Neural crest cell (in vitro differentiated cells): ENCODE measurements around the gene INSYN1. TPM values are rescaled to one million over a fixed set of nuclear protein-coding genes. Genes with fewer than 3 reads are reported as not detected.

ENCODE experiments used
- DNase-seq: peaks from one replicate; pipeline ENCODE4 v3.0.0; 2021; ENCODE audit warnings: low read depth, mixed read lengths, low spot score
- H3K27ac Mint-ChIP-seq: one replicate; pipeline ENCODE4 v1.8.0; 2021; ENCODE audit warnings: mild to moderate bottlenecking, mixed read lengths; ENCODE audit not compliant: unreplicated experiment
- H3K27me3 Mint-ChIP-seq: 2 replicates; pipeline ENCODE4 v1.8.0; 2021; ENCODE audit warnings: low read depth, mild to moderate bottlenecking, mixed read lengths
- H3K36me3 Mint-ChIP-seq: 2 replicates; pipeline ENCODE4 v1.8.0; 2021; ENCODE audit warnings: low read depth, mild to moderate bottlenecking, mixed read lengths
- H3K4me1 Mint-ChIP-seq: 2 replicates; pipeline ENCODE4 v1.8.0; 2021; ENCODE audit warnings: mixed read lengths
- H3K4me3 Mint-ChIP-seq: one replicate; pipeline ENCODE4 v1.8.0; 2021; ENCODE audit warnings: mild to moderate bottlenecking, mixed read lengths
- H3K9me3 Mint-ChIP-seq: 2 replicates; pipeline ENCODE4 v1.8.0; 2021; ENCODE audit warnings: mixed read lengths
- total RNA-seq: library from RNA; stranded (reverse); gene quantifications from 2 replicates; pipeline ENCODE4 v1.2.1, GENCODE V29; 2021
- TF ChIP-seq, protein P1 (sequence below): fragments of 200-600 bp; sonication (generic); conservative IDR thresholded peaks from 2 replicates; pipeline ENCODE4 v1.5.0; 2021; ENCODE audit warnings: antibody characterized with exemption, mild to moderate bottlenecking

INSYN1 gene
- total RNA-seq, 1 donor from 2014 or later = 9.5 TPM

DNA sequence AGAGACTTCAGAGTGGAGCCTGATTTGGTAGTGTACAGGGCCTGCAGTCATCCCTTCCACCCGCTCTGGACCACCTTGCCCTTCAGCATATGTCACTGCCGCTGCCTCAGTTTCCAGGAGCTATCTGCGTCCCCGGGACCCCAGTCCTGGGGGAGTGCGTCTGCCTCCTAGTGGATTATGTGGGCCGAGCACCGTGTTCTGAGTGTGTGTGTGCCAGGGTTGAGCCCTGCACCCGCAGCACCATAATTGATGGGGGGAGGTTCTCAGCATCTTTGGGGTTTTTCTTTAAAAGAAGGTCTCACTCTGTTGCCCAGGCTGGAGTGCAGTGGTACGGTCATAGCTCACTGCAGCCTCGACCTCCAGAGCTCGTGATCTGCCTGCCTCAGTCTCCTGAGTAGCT, 35.3 kb downstream of the INSYN1 start:
- Mint-ChIP-seq H3K4me3 (no peak overlapping the region), H3K27me3 (no peaks in the 10 kb centered on the region), H3K4me1 (peaks cover 6% of the 10 kb centered on the region), H3K36me3 (peaks cover 6% of the 10 kb centered on the region), H3K9me3 (no peaks in the 10 kb centered on the region), H3K27ac (no peak overlapping the region)
- no peak for DNase-seq
- TF ChIP-seq, protein P1, sequence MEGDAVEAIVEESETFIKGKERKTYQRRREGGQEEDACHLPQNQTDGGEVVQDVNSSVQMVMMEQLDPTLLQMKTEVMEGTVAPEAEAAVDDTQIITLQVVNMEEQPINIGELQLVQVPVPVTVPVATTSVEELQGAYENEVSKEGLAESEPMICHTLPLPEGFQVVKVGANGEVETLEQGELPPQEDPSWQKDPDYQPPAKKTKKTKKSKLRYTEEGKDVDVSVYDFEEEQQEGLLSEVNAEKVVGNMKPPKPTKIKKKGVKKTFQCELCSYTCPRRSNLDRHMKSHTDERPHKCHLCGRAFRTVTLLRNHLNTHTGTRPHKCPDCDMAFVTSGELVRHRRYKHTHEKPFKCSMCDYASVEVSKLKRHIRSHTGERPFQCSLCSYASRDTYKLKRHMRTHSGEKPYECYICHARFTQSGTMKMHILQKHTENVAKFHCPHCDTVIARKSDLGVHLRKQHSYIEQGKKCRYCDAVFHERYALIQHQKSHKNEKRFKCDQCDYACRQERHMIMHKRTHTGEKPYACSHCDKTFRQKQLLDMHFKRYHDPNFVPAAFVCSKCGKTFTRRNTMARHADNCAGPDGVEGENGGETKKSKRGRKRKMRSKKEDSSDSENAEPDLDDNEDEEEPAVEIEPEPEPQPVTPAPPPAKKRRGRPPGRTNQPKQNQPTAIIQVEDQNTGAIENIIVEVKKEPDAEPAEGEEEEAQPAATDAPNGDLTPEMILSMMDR = peak; percentile 35

DNA sequence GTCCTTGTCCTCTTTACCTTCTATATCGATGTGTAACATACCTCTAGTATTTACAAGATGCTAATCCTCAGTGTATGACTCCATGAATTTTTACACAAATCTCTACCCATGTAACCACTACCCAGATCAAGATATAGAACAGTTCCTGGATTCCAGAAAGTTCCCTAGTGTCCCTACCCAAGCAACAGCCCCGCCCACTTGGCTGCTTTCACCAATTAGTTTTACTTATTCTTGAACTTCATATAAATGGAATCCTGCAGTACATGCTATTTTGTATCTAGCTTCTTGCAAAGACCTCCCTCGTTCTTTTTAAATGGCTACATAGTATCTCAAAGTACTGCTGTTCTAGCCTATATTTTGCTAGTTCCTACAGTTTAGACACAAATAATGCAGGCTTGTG, 35.9 kb downstream of the INSYN1 start:
- Mint-ChIP-seq H3K27ac (no peak overlapping the region), H3K27me3 (no peaks in the 10 kb centered on the region), H3K36me3 (peaks cover 6% of the 10 kb centered on the region), H3K9me3 (no peaks in the 10 kb centered on the region), H3K4me3 (no peak overlapping the region), H3K4me1 (peaks cover 4% of the 10 kb centered on the region)
- DNase-seq = no peak
- TF ChIP-seq, protein P1 = no peak

DNA sequence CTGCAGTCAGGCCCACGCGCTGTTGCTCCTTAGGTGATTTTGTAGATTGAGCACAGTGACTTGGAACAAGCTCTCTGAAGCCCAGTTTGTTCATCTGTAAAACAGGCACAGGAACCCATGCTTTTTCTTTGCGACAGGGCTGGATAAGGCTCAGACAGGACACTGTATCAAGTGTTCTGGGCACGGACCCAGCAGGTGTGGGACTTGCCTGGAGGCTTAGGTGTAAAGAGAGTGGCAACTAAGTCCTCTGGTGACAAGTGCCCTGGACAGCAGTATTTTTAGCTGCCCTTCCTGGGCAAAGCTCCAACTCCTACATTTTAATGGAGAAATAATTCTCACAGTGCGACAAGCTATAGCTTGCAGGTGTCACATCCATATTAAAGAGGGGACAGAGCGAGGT, 36.7 kb downstream of the INSYN1 start:
- no peaks in the 10 kb centered on the region for H3K27me3 Mint-ChIP-seq
- TF ChIP-seq, protein P1 = no peak
- H3K9me3 Mint-ChIP-seq = no peaks in the 10 kb centered on the region
- peaks cover 4% of the 10 kb centered on the region for H3K4me1 Mint-ChIP-seq
- H3K36me3 Mint-ChIP-seq = peaks cover 6% of the 10 kb centered on the region
- H3K4me3 Mint-ChIP-seq = no peak overlapping the region
- DNase-seq = no peak
- H3K27ac Mint-ChIP-seq = no peak overlapping the region

DNA sequence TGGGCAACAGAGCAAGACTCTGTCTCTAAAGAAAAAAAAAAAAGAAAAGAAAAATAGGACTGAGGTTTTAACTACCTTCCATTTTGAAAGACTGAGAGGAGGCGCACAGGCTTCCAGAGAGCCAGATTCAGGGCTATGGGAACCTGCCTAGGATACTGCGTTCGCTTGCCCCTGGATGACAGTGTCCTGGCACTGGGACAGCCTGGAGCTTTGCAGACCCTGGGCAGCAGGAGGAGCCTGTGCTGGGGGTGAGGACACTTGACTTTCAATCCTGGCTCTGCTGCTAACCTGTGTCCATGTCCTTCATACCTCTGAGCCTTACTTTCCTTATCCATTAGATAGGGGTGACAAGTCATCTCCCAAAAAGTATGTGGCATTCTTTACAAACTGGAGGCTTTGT, 37.7 kb downstream of the INSYN1 start:
- no peak for DNase-seq
- Mint-ChIP-seq H3K36me3 (peaks cover 6% of the 10 kb centered on the region), H3K9me3 (no peaks in the 10 kb centered on the region), H3K4me1 (peaks cover 4% of the 10 kb centered on the region), H3K4me3 (no peak overlapping the region), H3K27me3 (no peaks in the 10 kb centered on the region), H3K27ac (no peak overlapping the region)
- TF ChIP-seq, protein P1 = no peak

DNA sequence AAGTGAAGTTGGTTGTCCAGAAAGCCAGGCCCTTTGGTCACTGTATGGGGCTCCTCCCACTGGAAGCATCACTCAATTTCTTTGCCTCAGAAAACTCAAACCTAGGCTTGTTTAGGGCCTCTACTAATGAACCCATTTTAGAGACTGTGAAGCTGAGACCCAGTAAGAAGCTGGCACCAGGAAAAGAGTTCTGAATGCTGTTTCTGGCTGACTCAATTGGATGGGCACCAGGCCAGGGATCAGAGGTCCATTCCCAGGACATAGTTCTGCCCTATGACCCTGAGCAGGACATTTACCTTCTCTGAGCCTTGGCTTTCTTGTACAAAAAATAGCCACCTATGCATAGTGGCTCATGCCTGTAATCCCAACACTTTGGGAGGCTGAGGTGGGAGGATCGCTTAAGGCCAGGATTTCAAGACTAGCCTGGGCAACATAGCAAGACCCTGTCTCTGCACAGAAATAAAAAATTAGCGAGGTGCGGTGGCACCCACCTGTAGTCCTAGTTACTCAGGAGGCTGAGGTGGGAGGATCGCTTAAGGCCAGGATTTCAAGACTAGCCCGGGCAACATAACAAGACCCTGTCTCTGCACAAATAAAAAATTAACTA, 38.4 kb downstream of the INSYN1 start:
- Mint-ChIP-seq H3K4me3 (no peak overlapping the region), H3K27ac (no peak overlapping the region), H3K9me3 (no peaks in the 10 kb centered on the region), H3K36me3 (peaks cover 6% of the 10 kb centered on the region), H3K4me1 (peaks cover 4% of the 10 kb centered on the region), H3K27me3 (no peaks in the 10 kb centered on the region)
- TF ChIP-seq, protein P1 = no peak
- no peak for DNase-seq
